H1 (cell line): Measurements from ENCODE around the gene ZBTB7B. TPM values are rescaled to one million over a fixed set of nuclear protein-coding genes. Genes with fewer than 3 reads are reported as not detected.

Source experiments
- CTBP2 ChIP-seq: IDR thresholded peaks from 2 replicates; pipeline ENCODE4 v1.7.0; 2011; ENCODE audit warnings: borderline replicate concordance, mild to moderate bottlenecking, moderate library complexity, mixed read lengths, low read length; ENCODE audit not compliant: insufficient read depth, insufficient read length
- EZH2 ChIP-seq: fragments of 200-600 bp; sonication (generic); IDR thresholded peaks from 2 replicates; pipeline ENCODE4 v1.7.1; 2012; ENCODE audit warnings: low read depth, mild to moderate bottlenecking, moderate library complexity, low read length, inconsistent platforms; ENCODE audit not compliant: severe bottlenecking
- JUN ChIP-seq: IDR thresholded peaks from 2 replicates; pipeline ENCODE4 v1.6.1; 2011; ENCODE audit warnings: low read depth, mild to moderate bottlenecking, improper control_type of control experiment, low read length
- KDM4A ChIP-seq: IDR thresholded peaks from one replicate; pipeline ENCODE4 v1.7.1; 2012; ENCODE audit warnings: low read depth, mild to moderate bottlenecking, moderate library complexity, low read length, inconsistent platforms; ENCODE audit not compliant: severe bottlenecking
- POLR2AphosphoS5 ChIP-seq: IDR thresholded peaks from 2 replicates; pipeline ENCODE4 v1.6.1; 2011; ENCODE audit warnings: low read depth, low read length
- POU5F1 ChIP-seq: IDR thresholded peaks from 2 replicates; pipeline ENCODE4 v1.6.1; 2011; ENCODE audit warnings: low read depth, mild to moderate bottlenecking, low read length, moderate library complexity
- RFX5 ChIP-seq: IDR thresholded peaks from 2 replicates; pipeline ENCODE4 v1.6.1; 2011; ENCODE audit warnings: low read depth, low read length, improper control_type of control experiment, borderline replicate concordance
- ZNF274 ChIP-seq: IDR thresholded peaks from 2 replicates; pipeline ENCODE4 v1.7.0; 2012; ENCODE audit warnings: low read length, borderline replicate concordance; ENCODE audit errors: extremely low read depth
- polyA plus RNA-seq, 7 experiments: library from polyadenylated mRNA; depleted of rRNA in 3 of 7; stranded (reverse) in 5 of 7; unstranded in 2 of 7; fragments of >200 nt in 5 of 7; fragments of 200-250 nt in 2 of 7; gene quantifications; 1 replicate in 5 of 7; 2 replicates in 1 of 7; 4 replicates in 1 of 7; pipeline versions ENCODE4 v1.2.1 to v1.2.3, GENCODE V29; 2011 to 2013; ENCODE audit warnings: missing spikeins in 2 of 7, mixed read lengths in 2 of 7
- total RNA-seq: library from RNA; stranded (reverse); fragmentation: NEBNext Ultra II Directional; extraction: Animal tissue kit (Norgen Biotek cat#: 25700); gene quantifications from 2 replicates; pipeline ENCODE4 v1.2.1, GENCODE V29; 2021
- TF ChIP-seq, protein P1 (sequence below): fragments of 300-600 bp; sonication (generic); IDR thresholded peaks from 2 replicates; pipeline ENCODE4 v1.7.1; 2012; ENCODE audit warnings: low read length, moderate library complexity, mild to moderate bottlenecking, inconsistent platforms; ENCODE audit not compliant: insufficient replicate concordance

The ZBTB7B gene
- total and polyA plus RNA-seq, 2 of the 8 experiments (the other 6 are each of a cell fraction or from before 2014, with no cell fraction given), result 24.5 to 36.9 TPM

DNA sequence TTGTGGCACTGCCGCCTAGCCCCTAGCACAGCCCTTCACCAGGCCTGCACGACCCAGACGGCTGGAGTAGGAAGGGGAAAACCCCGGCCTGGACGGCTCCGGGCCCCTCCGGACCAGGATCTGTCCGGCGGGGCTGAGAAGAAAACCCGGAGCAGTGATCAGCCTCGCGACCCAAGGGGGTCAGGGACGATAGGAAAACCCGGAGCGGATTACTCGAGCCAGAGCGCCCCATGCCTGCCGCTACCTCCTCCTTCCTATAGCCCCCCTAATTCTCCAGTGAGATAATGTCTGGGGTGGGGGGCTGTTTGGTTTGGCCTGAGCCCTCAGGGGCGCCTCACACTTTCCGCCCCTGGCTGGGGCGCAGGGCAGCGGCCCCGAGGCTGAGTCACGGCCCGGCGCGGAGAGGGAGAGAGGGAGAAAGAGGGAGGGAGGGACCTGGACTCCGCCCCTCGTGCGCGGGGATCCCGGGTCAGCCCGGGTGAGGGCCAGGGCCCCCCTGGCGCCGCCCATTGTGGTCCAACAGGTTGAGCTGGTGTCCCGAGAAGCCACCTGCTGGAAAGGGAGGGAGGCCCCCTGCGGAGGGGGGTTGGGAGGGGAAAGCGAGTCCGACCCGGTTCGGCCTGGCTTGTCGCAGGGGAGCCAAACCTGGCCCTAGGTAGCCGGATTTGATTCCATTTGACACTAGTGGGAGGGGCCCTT, 1.7 kb upstream of the ZBTB7B start (continued):
- TF ChIP-seq JUN (peak; percentile 55; the same call in 1 of the 2 replicates), CTBP2 (no peak), RFX5 (peak; percentile 78), POLR2AphosphoS5 (no peak; the same call in 1 of the 2 replicates), ZNF274 (no peak), POU5F1 (no peak), KDM4A (peak; percentile 92), EZH2 (no peak)
- TF ChIP-seq, protein P1, sequence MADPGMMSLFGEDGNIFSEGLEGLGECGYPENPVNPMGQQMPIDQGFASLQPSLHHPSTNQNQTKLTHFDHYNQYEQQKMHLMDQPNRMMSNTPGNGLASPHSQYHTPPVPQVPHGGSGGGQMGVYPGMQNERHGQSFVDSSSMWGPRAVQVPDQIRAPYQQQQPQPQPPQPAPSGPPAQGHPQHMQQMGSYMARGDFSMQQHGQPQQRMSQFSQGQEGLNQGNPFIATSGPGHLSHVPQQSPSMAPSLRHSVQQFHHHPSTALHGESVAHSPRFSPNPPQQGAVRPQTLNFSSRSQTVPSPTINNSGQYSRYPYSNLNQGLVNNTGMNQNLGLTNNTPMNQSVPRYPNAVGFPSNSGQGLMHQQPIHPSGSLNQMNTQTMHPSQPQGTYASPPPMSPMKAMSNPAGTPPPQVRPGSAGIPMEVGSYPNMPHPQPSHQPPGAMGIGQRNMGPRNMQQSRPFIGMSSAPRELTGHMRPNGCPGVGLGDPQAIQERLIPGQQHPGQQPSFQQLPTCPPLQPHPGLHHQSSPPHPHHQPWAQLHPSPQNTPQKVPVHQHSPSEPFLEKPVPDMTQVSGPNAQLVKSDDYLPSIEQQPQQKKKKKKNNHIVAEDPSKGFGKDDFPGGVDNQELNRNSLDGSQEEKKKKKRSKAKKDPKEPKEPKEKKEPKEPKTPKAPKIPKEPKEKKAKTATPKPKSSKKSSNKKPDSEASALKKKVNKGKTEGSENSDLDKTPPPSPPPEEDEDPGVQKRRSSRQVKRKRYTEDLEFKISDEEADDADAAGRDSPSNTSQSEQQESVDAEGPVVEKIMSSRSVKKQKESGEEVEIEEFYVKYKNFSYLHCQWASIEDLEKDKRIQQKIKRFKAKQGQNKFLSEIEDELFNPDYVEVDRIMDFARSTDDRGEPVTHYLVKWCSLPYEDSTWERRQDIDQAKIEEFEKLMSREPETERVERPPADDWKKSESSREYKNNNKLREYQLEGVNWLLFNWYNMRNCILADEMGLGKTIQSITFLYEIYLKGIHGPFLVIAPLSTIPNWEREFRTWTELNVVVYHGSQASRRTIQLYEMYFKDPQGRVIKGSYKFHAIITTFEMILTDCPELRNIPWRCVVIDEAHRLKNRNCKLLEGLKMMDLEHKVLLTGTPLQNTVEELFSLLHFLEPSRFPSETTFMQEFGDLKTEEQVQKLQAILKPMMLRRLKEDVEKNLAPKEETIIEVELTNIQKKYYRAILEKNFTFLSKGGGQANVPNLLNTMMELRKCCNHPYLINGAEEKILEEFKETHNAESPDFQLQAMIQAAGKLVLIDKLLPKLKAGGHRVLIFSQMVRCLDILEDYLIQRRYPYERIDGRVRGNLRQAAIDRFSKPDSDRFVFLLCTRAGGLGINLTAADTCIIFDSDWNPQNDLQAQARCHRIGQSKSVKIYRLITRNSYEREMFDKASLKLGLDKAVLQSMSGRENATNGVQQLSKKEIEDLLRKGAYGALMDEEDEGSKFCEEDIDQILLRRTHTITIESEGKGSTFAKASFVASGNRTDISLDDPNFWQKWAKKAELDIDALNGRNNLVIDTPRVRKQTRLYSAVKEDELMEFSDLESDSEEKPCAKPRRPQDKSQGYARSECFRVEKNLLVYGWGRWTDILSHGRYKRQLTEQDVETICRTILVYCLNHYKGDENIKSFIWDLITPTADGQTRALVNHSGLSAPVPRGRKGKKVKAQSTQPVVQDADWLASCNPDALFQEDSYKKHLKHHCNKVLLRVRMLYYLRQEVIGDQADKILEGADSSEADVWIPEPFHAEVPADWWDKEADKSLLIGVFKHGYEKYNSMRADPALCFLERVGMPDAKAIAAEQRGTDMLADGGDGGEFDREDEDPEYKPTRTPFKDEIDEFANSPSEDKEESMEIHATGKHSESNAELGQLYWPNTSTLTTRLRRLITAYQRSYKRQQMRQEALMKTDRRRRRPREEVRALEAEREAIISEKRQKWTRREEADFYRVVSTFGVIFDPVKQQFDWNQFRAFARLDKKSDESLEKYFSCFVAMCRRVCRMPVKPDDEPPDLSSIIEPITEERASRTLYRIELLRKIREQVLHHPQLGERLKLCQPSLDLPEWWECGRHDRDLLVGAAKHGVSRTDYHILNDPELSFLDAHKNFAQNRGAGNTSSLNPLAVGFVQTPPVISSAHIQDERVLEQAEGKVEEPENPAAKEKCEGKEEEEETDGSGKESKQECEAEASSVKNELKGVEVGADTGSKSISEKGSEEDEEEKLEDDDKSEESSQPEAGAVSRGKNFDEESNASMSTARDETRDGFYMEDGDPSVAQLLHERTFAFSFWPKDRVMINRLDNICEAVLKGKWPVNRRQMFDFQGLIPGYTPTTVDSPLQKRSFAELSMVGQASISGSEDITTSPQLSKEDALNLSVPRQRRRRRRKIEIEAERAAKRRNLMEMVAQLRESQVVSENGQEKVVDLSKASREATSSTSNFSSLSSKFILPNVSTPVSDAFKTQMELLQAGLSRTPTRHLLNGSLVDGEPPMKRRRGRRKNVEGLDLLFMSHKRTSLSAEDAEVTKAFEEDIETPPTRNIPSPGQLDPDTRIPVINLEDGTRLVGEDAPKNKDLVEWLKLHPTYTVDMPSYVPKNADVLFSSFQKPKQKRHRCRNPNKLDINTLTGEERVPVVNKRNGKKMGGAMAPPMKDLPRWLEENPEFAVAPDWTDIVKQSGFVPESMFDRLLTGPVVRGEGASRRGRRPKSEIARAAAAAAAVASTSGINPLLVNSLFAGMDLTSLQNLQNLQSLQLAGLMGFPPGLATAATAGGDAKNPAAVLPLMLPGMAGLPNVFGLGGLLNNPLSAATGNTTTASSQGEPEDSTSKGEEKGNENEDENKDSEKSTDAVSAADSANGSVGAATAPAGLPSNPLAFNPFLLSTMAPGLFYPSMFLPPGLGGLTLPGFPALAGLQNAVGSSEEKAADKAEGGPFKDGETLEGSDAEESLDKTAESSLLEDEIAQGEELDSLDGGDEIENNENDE, result no peak
